Fibroblast of upper back skin (primary cell): ENCODE results near the gene PCSK7.

Experiments used
- DNase-seq: peaks from one replicate; pipeline ENCODE4 v3.0.0-alpha.2; 2013

PCSK7 gene

GRCh38 chr11:117180020-117180419 lies 51.9 kb downstream of the PCSK7 start:
- DNase-seq = peak; percentile 12

GRCh38 chr11:117179048-117179999 lies 52.5 kb downstream of the PCSK7 start:
- peak; percentile 54 for DNase-seq

GRCh38 chr11:117178210-117179034 lies 53.5 kb downstream of the PCSK7 start, which contains the start of gene SIDT2:
Gene SIDT2 (plus strand): TSS chr11:117178743. CDS start chr11:117179264, 521 bp downstream.
- DNase-seq = peak; percentile 93

GRCh38 chr11:117177534-117178209 lies 54.2 kb downstream of the PCSK7 start:
- no peak for DNase-seq

GRCh38 chr11:117176186-117176585 lies 55.7 kb downstream of the PCSK7 start:
- DNase-seq = no peak

GRCh38 chr11:117175781-117176180 lies 56.1 kb downstream of the PCSK7 start:
- no peak for DNase-seq

GRCh38 chr11:117175104-117175503 lies 56.8 kb downstream of the PCSK7 start:
- no peak for DNase-seq

- DNase-seq = no peak
These were observed 59.0 kb downstream of the PCSK7 start for GRCh38 chr11:117172724-117173421.

GRCh38 chr11:117171404-117172061 lies 60.3 kb downstream of the PCSK7 start:
- DNase-seq = no peak

GRCh38 chr11:117171007-117171403 lies 60.9 kb downstream of the PCSK7 start:
- no peak for DNase-seq

GRCh38 chr11:117170210-117170609 lies 61.7 kb downstream of the PCSK7 start:
- DNase-seq = no peak

GRCh38 chr11:117169736-117170135 lies 62.1 kb downstream of the PCSK7 start:
- no peak for DNase-seq

- peak; percentile 20 for DNase-seq
These were observed 65.4 kb downstream of the PCSK7 start for GRCh38 chr11:117166491-117166890.

GRCh38 chr11:117160826-117161225 lies 71.0 kb downstream of the PCSK7 start:
- no peak for DNase-seq

- DNase-seq = no peak
These were observed 72.0 kb downstream of the PCSK7 start for GRCh38 chr11:117159892-117160291.

- DNase-seq = no peak
These were observed 74.4 kb downstream of the PCSK7 start for GRCh38 chr11:117157507-117157906.

- DNase-seq = no peak
These were observed 77.4 kb downstream of the PCSK7 start for GRCh38 chr11:117154468-117154867.
